Astrocyte of the spinal cord (primary cell): ENCODE measurements around the gene PLEKHA1.

Experiments
- DNase-seq: peaks from one replicate; pipeline ENCODE4 v3.0.0; 2011; ENCODE audit warnings: low read depth, low spot score
- H3K4me3 ChIP-seq: 2 replicates; pipeline ENCODE4 v1.5.1; 2011; ENCODE audit warnings: low read depth, mild to moderate bottlenecking, low read length, moderate library complexity
- CTCF ChIP-seq: IDR thresholded peaks from 2 replicates; pipeline ENCODE4 v1.5.1; 2012; ENCODE audit warnings: low read depth, mild to moderate bottlenecking, low read length, inconsistent platforms
- in situ Hi-C: cut with HindIII; loops from 2 replicates; pipeline ENCODE4 v1.10.0; 2017; ENCODE audit warnings: low sequenced_read_pairs

The PLEKHA1 gene

GRCh38 chr10:122459561-122460273 lies 85.2 kb downstream of the PLEKHA1 start:
- no peak for TF ChIP-seq CTCF
- no peak overlapping the region for H3K4me3 ChIP-seq
- peak; percentile 55 for DNase-seq
- in situ Hi-C loops, result no loop called here

- H3K4me3 ChIP-seq, result peak overlapping the region; percentile 47
- DNase-seq, result no peak
- TF ChIP-seq CTCF, result no peak
- in situ Hi-C loops, result no loop called here
Measured at GRCh38 chr10:122460891-122461293, 86.4 kb downstream of the PLEKHA1 start.

- peak; percentile 59 for DNase-seq
- peak within 1 kb of the TSS; percentile 71 for H3K4me3 ChIP-seq
- in situ Hi-C loops, result no loop called here
- no peak for TF ChIP-seq CTCF
Measured at GRCh38 chr10:122461367-122461728, 86.8 kb downstream of the PLEKHA1 start, which contains the start of gene HTRA1. TSS of gene HTRA1 (plus strand) at chr10:122461553. CDS start at chr10:122461653, 100 bp downstream.

GRCh38 chr10:122461729-122462532 lies 87.4 kb downstream of the PLEKHA1 start:
- TF ChIP-seq CTCF, result no peak
- no peak for DNase-seq
- peak overlapping the region; percentile 71 for H3K4me3 ChIP-seq
- in situ Hi-C loops, result no loop called here

- DNase-seq, result peak; percentile 55
- in situ Hi-C loops, result no loop called here
- H3K4me3 ChIP-seq, result peak overlapping the region; percentile 71
Measured at GRCh38 chr10:122462533-122463465, 88.3 kb downstream of the PLEKHA1 start.

More at GRCh38 chr10:122462533-122463465, 88.3 kb downstream of the PLEKHA1 start:
- TF ChIP-seq CTCF, result no peak
